AG04450 (cell line): ENCODE results near the gene PPM1A. TPM values are rescaled to one million over a fixed set of nuclear protein-coding genes. Genes with fewer than 3 reads are reported as not detected.
A peak's percentile ranks its signal among the peaks of the same experiment; 100 is the strongest.

Experiments
- CTCF ChIA-PET: fragments of 300-600, 350-600 bp; formaldehyde crosslinking; extraction: SDS; loops from one replicate; lab custom pipeline; 2022; ENCODE audit warnings: antibody characterized with exemption, inconsistent platforms; lab: Charles Lee
- POLR2A ChIA-PET: fragments of 350-600 bp; formaldehyde crosslinking; extraction: SDS; loops from one replicate; lab custom pipeline; 2021; ENCODE audit warnings: antibody characterized with exemption, inconsistent platforms; lab: Yijun Ruan, JAX
- DNase-seq: peaks from one replicate; pipeline ENCODE4 v3.0.0-alpha.2; 2011; ENCODE audit warnings: low read depth, low spot score
- H3K27ac ChIP-seq: one replicate; pipeline ENCODE4 v1.5.1; 2012; ENCODE audit warnings: low read depth, low read length, control low read depth
- H3K27me3 ChIP-seq: one replicate; pipeline ENCODE4 v1.6.0; 2012; ENCODE audit warnings: low read length; ENCODE audit not compliant: control insufficient read depth, insufficient read depth
- H3K4me3 ChIP-seq: 2 replicates; pipeline ENCODE4 v1.5.1; 2011; ENCODE audit warnings: mild to moderate bottlenecking, low read depth, low read length, control low read depth
- H3K9me3 ChIP-seq: 2 replicates; pipeline ENCODE4 v1.5.1; 2012; ENCODE audit warnings: low read length; ENCODE audit not compliant: control insufficient read depth, insufficient read depth
- CTCF ChIP-seq: IDR thresholded peaks from 2 replicates; pipeline ENCODE4 v1.5.1; 2011; ENCODE audit warnings: low read depth, low read length, control low read depth, inconsistent platforms
- polyA plus RNA-seq: library from polyadenylated mRNA; depleted of rRNA; stranded (reverse); fragments of >200 nt; gene quantifications from 2 replicates; pipeline ENCODE4 v1.2.3, GENCODE V29; 2011

Gene PPM1A
- polyA plus RNA-seq, 1 experiment: 44.1 TPM

- ChIA-PET POLR2A (no interaction called here), CTCF (interaction anchor here (0.8 to 1.9 kb wide), 7 partner anchors 11 to 65 kb away, joined by 3 to 7 read pairs (median 3); partner anchors contain the start of gene PPM1A)
- Histone ChIP-seq H3K27ac (no peak overlapping the region), H3K9me3 (no peaks in the 10 kb centered on the region), H3K27me3 (no peaks in the 10 kb centered on the region), H3K4me3 (no peak overlapping the region)
- peak; percentile 36; the same call in 1 of the 2 replicates for TF ChIP-seq CTCF
- no peak for DNase-seq
Observed at GRCh38 chr14:60266021-60266937, 17.3 kb downstream of the PPM1A start.

GRCh38 chr14:60272177-60272576 lies 23.2 kb downstream of the PPM1A start:
- Histone ChIP-seq H3K27ac (no peak overlapping the region), H3K4me3 (no peak overlapping the region), H3K9me3 (no peaks in the 10 kb centered on the region), H3K27me3 (no peaks in the 10 kb centered on the region)
- no peak for DNase-seq
- POLR2A ChIA-PET: no interaction called here
- CTCF ChIA-PET: interaction anchor here (1.2 kb wide), 1 partner anchor 15 kb away, joined by 3 read pairs; no protein-coding TSS in a partner anchor
- no peak for TF ChIP-seq CTCF

GRCh38 chr14:60273956-60274355 lies 24.9 kb downstream of the PPM1A start:
- Histone ChIP-seq H3K4me3 (no peak overlapping the region), H3K27ac (no peak overlapping the region), H3K27me3 (no peaks in the 10 kb centered on the region), H3K9me3 (no peaks in the 10 kb centered on the region)
- DNase-seq: no peak
- ChIA-PET CTCF (no interaction called here), POLR2A (no interaction called here)
- TF ChIP-seq CTCF: no peak

- Histone ChIP-seq H3K27me3 (no peaks in the 10 kb centered on the region), H3K9me3 (no peaks in the 10 kb centered on the region), H3K27ac (no peak overlapping the region), H3K4me3 (no peak overlapping the region)
- ChIA-PET CTCF (interaction anchor here (0.7 kb wide), 1 partner anchor 796 kb away, joined by 3 read pairs; no protein-coding TSS in a partner anchor), POLR2A (no interaction called here)
- DNase-seq: no peak
- no peak for TF ChIP-seq CTCF
Observed at GRCh38 chr14:60274448-60274847, 25.4 kb downstream of the PPM1A start.

GRCh38 chr14:60275932-60276331 lies 26.9 kb downstream of the PPM1A start:
- POLR2A ChIA-PET: no interaction called here
- CTCF ChIA-PET: no interaction called here
- no peak for DNase-seq

More at GRCh38 chr14:60275932-60276331, 26.9 kb downstream of the PPM1A start:
- H3K4me3 ChIP-seq: no peak overlapping the region
- no peaks in the 10 kb centered on the region for H3K27me3 ChIP-seq
- no peak overlapping the region for H3K27ac ChIP-seq
- no peak for TF ChIP-seq CTCF
- H3K9me3 ChIP-seq: no peaks in the 10 kb centered on the region
